PC-9 (cell line): ENCODE measurements around the gene ERRFI1. TPM values are rescaled to one million over a fixed set of nuclear protein-coding genes. Genes with fewer than 3 reads are reported as not detected.
"Not testable (repeated sequence)": the region's sequence is repeated elsewhere in the genome, so short reads cannot be mapped to it uniquely, and the experiment has no call there.

Experiments
- BruUV-seq: library from RNA; stranded (reverse); fragments of 400-500 nt; replicated peaks from 2 replicates; lab custom pipeline; 2021; lab: Mats Ljungman, UMichigan
- CTCF ChIA-PET: fragments of 300-600 bp; sonication (Branson Sonifier 250); formaldehyde crosslinking; loops from one replicate; lab custom pipeline; 2022; ENCODE audit warnings: antibody characterized with exemption; lab: Charles Lee
- POLR2A ChIA-PET: fragments of 300-600 bp; sonication (Branson Sonifier 250); formaldehyde crosslinking; loops from one replicate; lab custom pipeline; 2022; ENCODE audit warnings: antibody characterized with exemption; ENCODE audit not compliant: unreplicated experiment; lab: Charles Lee
- DNase-seq, 2 experiments: peaks; one replicate each; pipeline versions ENCODE4 v3.0.0 to v3.0.0-alpha.2; 2015 to 2022; ENCODE audit warnings: mixed read lengths in 1 of 2
- H2AFZ ChIP-seq: fragments of 200-600 bp; sonication (generic); 2 replicates; pipeline ENCODE4 v1.8.1; 2017; ENCODE audit warnings: antibody characterized with exemption
- H3F3A ChIP-seq: fragments of 200-600 bp; sonication (generic); 2 replicates; pipeline ENCODE4 v1.8.1; 2017; ENCODE audit warnings: antibody characterized with exemption, mild to moderate bottlenecking, low read depth; ENCODE audit not compliant: insufficient read depth
- H3K27ac ChIP-seq: fragments of 200-600 bp; sonication (generic); 2 replicates; pipeline ENCODE4 v1.6.1; 2016; ENCODE audit warnings: mixed run types
- H3K27me3 ChIP-seq: fragments of 200-600 bp; sonication (generic); 2 replicates; pipeline ENCODE4 v1.6.1; 2016; ENCODE audit warnings: low read depth, mixed run types; ENCODE audit not compliant: insufficient read depth
- H3K36me3 ChIP-seq: fragments of 200-600 bp; sonication (generic); 2 replicates; pipeline ENCODE4 v1.6.1; 2016; ENCODE audit warnings: low read depth, mixed run types
- H3K4me1 ChIP-seq: fragments of 200-600 bp; sonication (generic); replicated peaks from 2 replicates; pipeline ENCODE4 v1.6.1; 2016; ENCODE audit warnings: mixed run types; ENCODE audit not compliant: insufficient read depth
- H3K4me2 ChIP-seq: fragments of 200-600 bp; sonication (generic); 2 replicates; pipeline ENCODE4 v1.6.1; 2017; ENCODE audit warnings: mixed run types
- H3K4me3 ChIP-seq: fragments of 200-600 bp; sonication (generic); 2 replicates; pipeline ENCODE4 v1.6.1; 2016; ENCODE audit warnings: mixed run types
- H3K79me2 ChIP-seq: fragments of 200-600 bp; sonication (generic); 2 replicates; pipeline ENCODE4 v1.6.1; 2017; ENCODE audit warnings: low read depth, mixed run types
- H3K9me2 ChIP-seq: fragments of 200-600 bp; sonication (generic); 2 replicates; pipeline ENCODE4 v1.8.1; 2017; ENCODE audit warnings: mild to moderate bottlenecking; ENCODE audit not compliant: insufficient read depth
- H3K9me3 ChIP-seq: fragments of 200-600 bp; sonication (generic); 2 replicates; pipeline ENCODE4 v1.8.1; 2016; ENCODE audit warnings: low read depth; ENCODE audit not compliant: insufficient read depth
- H4K20me1 ChIP-seq: fragments of 200-600 bp; sonication (generic); 2 replicates; pipeline ENCODE4 v1.8.1; 2017; ENCODE audit not compliant: insufficient read depth
- EZH2 ChIP-seq: fragments of 200-600 bp; sonication (generic); IDR thresholded peaks from 2 replicates; pipeline ENCODE4 v1.8.0; 2017; ENCODE audit warnings: antibody characterized with exemption, low read depth
- intact Hi-C: fragments of 100-400 bp; cut with micrococcal nuclease; formaldehyde crosslinking; loops from one replicate; pipeline ENCODE4 v1.10.0; 2022; ENCODE audit not compliant: unreplicated experiment
- total RNA-seq: library from RNA; stranded (reverse); gene quantifications from 2 replicates; pipeline ENCODE4 v1.2.3, GENCODE V29; 2021
- TF ChIP-seq, protein P1 (sequence below): fragments of 200-600 bp; sonication (generic); conservative IDR thresholded peaks from 2 replicates; pipeline ENCODE4 v1.6.1; 2017; ENCODE audit warnings: mixed run types, antibody characterized with exemption, mild to moderate bottlenecking, moderate library complexity

Gene ERRFI1
- total RNA-seq, 1 experiment from 2014 or later, result 44.9 TPM

DNA sequence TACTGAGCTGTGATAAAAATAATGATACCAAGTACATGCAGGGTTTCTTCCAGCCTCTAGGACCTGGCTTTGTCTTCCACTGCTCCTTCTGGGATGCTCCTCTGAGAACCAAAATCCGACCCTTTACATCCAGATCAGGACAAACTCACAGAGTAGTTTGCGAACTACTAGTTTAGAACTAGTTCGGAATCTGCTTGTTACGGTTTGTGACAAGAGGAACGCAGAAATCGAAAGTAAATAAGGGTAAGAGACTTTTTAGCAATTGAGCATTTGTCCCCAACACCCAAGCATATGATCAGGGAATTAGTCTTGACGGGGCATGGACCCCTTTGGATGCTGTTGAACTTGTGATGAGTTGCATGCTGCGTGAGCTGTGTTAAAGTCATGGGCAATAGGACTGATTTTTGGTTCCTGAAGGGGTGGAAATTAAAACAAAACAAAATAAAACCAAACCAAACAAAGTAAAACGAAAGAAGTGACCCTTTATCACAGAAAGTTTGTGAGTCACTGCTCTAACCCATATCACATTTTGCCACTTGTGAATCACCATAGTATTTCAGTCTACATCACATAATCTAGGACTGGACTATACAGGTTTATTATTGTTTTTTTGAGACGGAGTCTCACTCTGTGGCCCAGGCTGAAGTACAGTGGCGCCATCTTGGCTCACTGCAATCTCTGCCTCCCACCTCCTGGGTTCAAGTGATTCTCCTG lies 35.7 kb upstream of the ERRFI1 start:
- H3K4me2 ChIP-seq, result peak overlapping the region; percentile 84
- peaks cover 56% of the 10 kb centered on the region for H3K4me1 ChIP-seq
- H2AFZ ChIP-seq, result no peak overlapping the region; the same call in 1 of the 2 replicates
- DNase-seq, result peak; percentile 23 to 78
- no peak for TF ChIP-seq EZH2
- TF ChIP-seq, protein P1, sequence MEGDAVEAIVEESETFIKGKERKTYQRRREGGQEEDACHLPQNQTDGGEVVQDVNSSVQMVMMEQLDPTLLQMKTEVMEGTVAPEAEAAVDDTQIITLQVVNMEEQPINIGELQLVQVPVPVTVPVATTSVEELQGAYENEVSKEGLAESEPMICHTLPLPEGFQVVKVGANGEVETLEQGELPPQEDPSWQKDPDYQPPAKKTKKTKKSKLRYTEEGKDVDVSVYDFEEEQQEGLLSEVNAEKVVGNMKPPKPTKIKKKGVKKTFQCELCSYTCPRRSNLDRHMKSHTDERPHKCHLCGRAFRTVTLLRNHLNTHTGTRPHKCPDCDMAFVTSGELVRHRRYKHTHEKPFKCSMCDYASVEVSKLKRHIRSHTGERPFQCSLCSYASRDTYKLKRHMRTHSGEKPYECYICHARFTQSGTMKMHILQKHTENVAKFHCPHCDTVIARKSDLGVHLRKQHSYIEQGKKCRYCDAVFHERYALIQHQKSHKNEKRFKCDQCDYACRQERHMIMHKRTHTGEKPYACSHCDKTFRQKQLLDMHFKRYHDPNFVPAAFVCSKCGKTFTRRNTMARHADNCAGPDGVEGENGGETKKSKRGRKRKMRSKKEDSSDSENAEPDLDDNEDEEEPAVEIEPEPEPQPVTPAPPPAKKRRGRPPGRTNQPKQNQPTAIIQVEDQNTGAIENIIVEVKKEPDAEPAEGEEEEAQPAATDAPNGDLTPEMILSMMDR, result 0 out of 2 replicates have a peak, but pooled peaks have one; percentile 15
- no peaks in the 10 kb centered on the region for H3K9me2 ChIP-seq
- no peaks in the 10 kb centered on the region for H3K27me3 ChIP-seq
- H3K27ac ChIP-seq, result peak overlapping the region; percentile 99
- no peaks in the 10 kb centered on the region for H3K79me2 ChIP-seq
- no peaks in the 10 kb centered on the region for H3K9me3 ChIP-seq
- H4K20me1 ChIP-seq, result no peaks in the 10 kb centered on the region
- H3K4me3 ChIP-seq, result peak overlapping the region; percentile 47
- intact Hi-C loops, result loop anchor here (1.0 kb wide), 4 partner anchors 16 to 120 kb away; no protein-coding TSS in a partner anchor
- ChIA-PET POLR2A (interaction anchor here (0.6 to 1.2 kb wide), 7 partner anchors 16 to 253 kb away, joined by 3 to 8 read pairs (median 5); no protein-coding TSS in a partner anchor), CTCF (interaction anchor here (0.6 kb wide), 1 partner anchor 232 kb away, joined by 3 read pairs; no protein-coding TSS in a partner anchor)
- H3K36me3 ChIP-seq, result no peaks in the 10 kb centered on the region
- peaks cover 37% of the 10 kb centered on the region for H3F3A ChIP-seq
- TSS peak; percentile 48 for BruUV-seq

GRCh38 chr1:8061210-8061609 lies 35.1 kb upstream of the ERRFI1 start:
- H3K9me2 ChIP-seq, result no peaks in the 10 kb centered on the region
- peaks cover 62% of the 10 kb centered on the region for H3K4me1 ChIP-seq
- H3K4me2 ChIP-seq, result peak overlapping the region; percentile 84
- H3K79me2 ChIP-seq, result no peaks in the 10 kb centered on the region
- H3K9me3 ChIP-seq, result no peaks in the 10 kb centered on the region
- peak overlapping the region; percentile 47; the same call in 1 of the 2 replicates for H3K4me3 ChIP-seq
- ChIA-PET CTCF (no interaction called here), POLR2A (interaction anchor here (0.5 to 1.2 kb wide), 11 partner anchors 9 to 253 kb away, joined by 3 to 45 read pairs (median 6); no protein-coding TSS in a partner anchor)
- H3K27me3 ChIP-seq, result no peaks in the 10 kb centered on the region
- no TSS peak for BruUV-seq
- no peak overlapping the region for H2AFZ ChIP-seq
- TF ChIP-seq, protein P1, result no peak
- no peak for TF ChIP-seq EZH2
- H3K27ac ChIP-seq, result peak overlapping the region; percentile 99
- H3K36me3 ChIP-seq, result no peaks in the 10 kb centered on the region
- intact Hi-C loops, result loop anchor here (1.0 kb wide), 4 partner anchors 17 to 121 kb away; no protein-coding TSS in a partner anchor
- H4K20me1 ChIP-seq, result no peaks in the 10 kb centered on the region
- peak; percentile 61 to 95 for DNase-seq
- H3F3A ChIP-seq, result peaks cover 43% of the 10 kb centered on the region

GRCh38 chr1:8059161-8059622 lies 33.1 kb upstream of the ERRFI1 start:
- Histone ChIP-seq H4K20me1 (no peaks in the 10 kb centered on the region), H3K9me2 (no peaks in the 10 kb centered on the region), H3K79me2 (no peaks in the 10 kb centered on the region), H3K4me2 (peak overlapping the region; percentile 44), H3F3A (peaks cover 51% of the 10 kb centered on the region), H3K4me3 (no peak overlapping the region), H3K9me3 (no peaks in the 10 kb centered on the region), H3K27me3 (no peaks in the 10 kb centered on the region), H3K4me1 (peaks cover 67% of the 10 kb centered on the region), H3K27ac (peak overlapping the region; percentile 99), H2AFZ (no peak overlapping the region), H3K36me3 (no peaks in the 10 kb centered on the region)
- intact Hi-C loops, result no loop called here
- BruUV-seq, result no TSS peak
- POLR2A ChIA-PET, result interaction anchor here (0.6 to 0.9 kb wide), 4 partner anchors 16 to 293 kb away, joined by 3 to 10 read pairs (median 4); no protein-coding TSS in a partner anchor
- no peak for TF ChIP-seq EZH2
- TF ChIP-seq, protein P1, result no peak
- CTCF ChIA-PET, result interaction anchor here (1.0 kb wide), 1 partner anchor 18 kb away, joined by 3 read pairs; no protein-coding TSS in a partner anchor
- peak; percentile 51 to 75 for DNase-seq

GRCh38 chr1:8057779-8058178 lies 31.7 kb upstream of the ERRFI1 start:
- BruUV-seq, result not testable (repeated sequence)

More at GRCh38 chr1:8057779-8058178, 31.7 kb upstream of the ERRFI1 start:
- H2AFZ ChIP-seq, H3K4me3 ChIP-seq, H3K4me2 ChIP-seq, POLR2A ChIA-PET, H3K27me3 ChIP-seq, DNase-seq, intact Hi-C loops, H3K79me2 ChIP-seq, H4K20me1 ChIP-seq, H3K9me2 ChIP-seq, H3K36me3 ChIP-seq, H3K9me3 ChIP-seq, H3K27ac ChIP-seq: not testable (repeated sequence)
- H3K4me1 ChIP-seq, result peaks cover 57% of the 10 kb centered on the region
- CTCF ChIA-PET, result interaction anchor here (0.6 to 1.1 kb wide), 2 partner anchors 25 kb away, joined by 3 to 15 read pairs; no protein-coding TSS in a partner anchor
- H3F3A ChIP-seq, result peaks cover 41% of the 10 kb centered on the region
